ENCODE results near the gene KLHL2.

DNA sequence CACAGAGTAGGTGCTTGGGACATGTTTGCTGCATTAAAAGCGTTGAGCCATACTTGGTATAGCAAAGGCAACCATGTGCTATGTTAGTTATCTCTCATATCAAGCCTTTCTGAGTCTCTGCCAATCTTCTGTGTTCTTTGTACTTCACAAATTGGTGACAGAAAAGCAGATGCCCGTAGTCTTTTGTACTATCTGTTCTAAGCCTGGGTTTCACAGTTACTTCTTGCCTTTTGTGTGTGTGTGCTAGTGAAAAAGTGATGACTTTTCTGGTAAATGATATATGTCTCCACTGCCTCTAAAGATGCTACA is 16.1 kb upstream of the KLHL2 start:
- TF ChIP-seq YY1 (IDR thresholded peaks at IDR 0.05; ENCODE audit: insufficient read depth, insufficient read length): no peak
- no peak for TF ChIP-seq ZNF274 (IDR thresholded peaks at IDR 0.05; ENCODE audit: low read depth, low read length)

Data from NT2/D1 (cell line).